ENCODE measurements around the gene EIF2D.
"Not testable (repeated sequence)": the region's sequence is repeated elsewhere in the genome, so short reads cannot be mapped to it uniquely, and the experiment has no call there.

Gene EIF2D

DNA sequence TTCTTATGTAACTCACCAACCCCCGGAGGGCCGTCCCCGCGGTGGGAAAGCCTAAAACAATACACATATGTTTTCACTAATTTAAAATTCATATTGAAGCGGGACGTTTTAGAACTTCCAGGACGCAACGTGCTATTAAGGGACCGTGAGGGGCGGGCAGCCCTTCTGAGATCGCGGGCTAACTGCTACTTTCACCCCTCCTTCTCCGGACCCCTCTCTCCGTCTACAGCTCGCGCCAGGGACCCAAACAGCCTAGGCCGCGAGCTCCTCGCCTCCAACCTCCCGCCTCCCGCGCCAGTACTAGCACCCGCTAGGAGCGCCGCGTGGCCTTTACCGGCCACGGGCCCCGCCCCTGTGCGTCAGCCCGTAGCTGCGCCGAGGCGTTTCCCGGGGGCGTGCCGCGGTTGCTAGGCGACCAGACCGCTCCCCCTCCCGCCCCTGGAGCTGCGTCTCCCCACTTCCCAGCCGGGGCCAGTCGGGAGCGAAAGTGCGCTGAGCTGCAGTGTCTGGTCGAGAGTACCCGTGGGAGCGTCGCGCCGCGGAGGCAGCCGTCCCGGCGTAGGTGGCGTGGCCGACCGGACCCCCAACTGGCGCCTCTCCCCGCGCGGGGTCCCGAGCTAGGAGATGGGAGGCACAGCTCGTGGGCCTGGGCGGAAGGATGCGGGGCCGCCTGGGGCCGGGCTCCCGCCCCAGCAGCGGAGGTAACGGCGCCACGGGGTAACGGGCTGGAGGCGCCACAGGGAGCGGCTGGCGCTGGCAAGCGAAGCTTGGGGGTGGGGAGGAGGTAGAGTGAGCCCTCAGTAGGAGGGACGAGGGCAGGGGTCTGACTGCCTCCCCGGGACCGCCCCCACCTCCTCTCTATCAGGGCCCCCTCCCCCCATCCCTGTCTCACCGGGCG is 23.1 kb upstream of the EIF2D start, which contains the start of gene DYRK3:
TSS of gene DYRK3 (plus strand) at position 457 of the 898 bp plus-strand sequence. CDS start at position 625, 168 bp downstream.
- DNase-seq = peak; percentile 94

DNA sequence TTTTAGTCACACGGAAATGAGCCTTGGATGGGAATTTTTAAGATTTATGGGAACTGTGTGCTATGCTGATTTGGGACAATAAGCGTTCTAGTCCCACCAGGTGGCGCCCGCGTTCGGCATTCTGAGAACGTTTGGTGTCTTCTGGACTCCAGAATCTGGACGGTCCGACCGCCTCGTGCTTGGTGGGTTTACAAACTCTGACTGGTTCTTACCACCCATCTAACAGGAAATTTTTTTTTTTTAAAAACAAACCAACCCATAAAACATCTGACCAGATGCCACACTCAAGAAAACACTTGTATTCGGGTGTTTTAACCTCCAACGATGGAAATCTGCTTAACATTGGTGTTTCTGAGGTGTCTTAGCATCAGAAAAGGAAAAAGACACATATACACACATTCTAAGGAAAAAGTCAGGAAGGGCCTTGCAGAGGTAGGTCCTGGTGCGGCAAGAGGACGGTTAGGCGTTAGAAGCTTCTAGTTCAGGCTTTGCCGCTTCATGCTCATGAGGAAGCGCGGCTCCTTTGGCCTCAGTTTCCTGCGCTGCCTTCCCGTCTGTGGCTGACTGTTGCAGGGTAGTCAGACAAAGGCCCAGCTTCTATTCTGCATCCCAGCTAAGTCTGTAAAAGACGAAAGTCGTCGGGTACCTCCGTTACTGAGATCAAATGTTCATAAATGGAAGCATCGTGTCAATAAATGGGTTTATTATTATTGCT is 22.3 kb upstream of the EIF2D start:
- DNase-seq = peak; percentile 96

DNA sequence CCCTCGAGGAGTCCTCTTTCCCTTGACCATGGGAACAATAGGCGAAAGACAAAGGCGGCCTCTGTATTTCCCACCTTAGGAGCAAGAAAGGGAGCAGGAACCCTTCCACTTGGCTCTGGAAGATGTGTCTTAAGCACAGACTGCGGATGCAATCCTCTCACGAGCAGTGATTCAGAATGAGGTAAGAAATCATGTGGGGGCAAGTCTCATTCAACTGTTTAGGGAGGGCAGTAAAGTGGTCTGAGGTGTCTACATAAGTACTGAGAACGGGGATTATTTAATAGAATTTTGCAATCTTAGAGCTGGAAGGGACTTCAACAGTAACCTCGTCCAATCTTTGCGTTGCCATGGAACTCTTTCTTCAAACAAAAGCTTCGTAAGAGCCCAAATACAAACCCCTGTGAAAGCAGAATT is 21.4 kb upstream of the EIF2D start:
- DNase-seq = peak; percentile 31

DNA sequence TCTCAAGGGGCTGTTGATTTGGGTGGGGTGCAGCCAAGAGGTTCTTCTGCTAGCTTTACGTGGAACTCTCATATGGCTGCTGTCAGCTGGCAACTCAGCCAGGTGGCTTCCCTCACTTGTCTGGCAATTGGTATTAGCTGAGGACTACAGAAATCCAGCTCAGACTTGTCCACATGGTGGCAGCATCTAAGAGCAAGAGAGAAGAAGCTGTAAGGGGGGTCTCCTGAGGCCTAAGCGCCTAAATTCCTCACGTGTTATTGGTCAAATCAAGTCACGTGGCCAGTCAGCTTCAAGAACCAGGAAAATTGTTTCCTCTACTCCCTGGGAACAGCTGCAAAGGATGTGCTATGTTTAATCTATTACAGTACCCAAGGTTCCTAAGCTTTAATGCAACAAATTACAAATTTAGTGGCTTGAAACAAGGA is 18.8 kb upstream of the EIF2D start:
- peak; percentile 78 for DNase-seq

DNA sequence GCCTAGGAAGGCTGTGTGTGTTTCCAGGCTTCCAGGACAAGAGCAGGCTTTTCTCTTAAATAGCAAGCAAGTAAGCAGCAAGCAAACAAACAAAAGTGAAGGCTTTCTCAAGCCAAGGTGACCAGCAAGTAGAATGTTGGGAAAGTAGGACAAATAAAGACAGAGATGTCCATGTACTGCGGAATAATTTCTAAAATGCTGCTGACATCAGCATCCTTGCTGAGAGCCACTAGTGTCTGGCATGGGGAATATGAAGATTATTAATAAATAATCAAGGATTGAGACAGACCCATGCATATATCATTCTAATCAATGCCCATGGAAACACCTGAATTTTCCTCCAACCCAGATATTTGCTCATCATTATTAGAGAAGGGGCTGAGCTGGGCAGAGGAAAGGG is 16.7 kb upstream of the EIF2D start:
- DNase-seq = no peak

DNA sequence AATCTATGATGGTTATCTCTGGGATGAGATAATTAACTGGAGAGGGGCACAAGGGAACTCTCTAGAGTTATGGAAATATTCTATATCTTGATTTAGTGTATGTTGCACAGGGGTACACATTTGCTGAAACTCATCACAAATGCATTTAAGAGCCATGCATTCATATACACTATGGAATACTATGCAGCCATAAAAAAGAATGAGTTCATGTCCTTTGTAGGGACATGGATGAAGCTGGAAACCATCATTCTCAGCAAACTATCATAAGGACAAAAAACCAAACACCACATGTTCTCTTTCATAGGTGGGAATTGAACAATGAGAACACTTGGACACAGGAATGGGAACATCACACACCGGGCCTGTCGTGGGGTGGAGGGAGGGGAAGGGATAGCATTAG is 14.1 kb upstream of the EIF2D start:
- DNase-seq = not testable (repeated sequence)

DNA sequence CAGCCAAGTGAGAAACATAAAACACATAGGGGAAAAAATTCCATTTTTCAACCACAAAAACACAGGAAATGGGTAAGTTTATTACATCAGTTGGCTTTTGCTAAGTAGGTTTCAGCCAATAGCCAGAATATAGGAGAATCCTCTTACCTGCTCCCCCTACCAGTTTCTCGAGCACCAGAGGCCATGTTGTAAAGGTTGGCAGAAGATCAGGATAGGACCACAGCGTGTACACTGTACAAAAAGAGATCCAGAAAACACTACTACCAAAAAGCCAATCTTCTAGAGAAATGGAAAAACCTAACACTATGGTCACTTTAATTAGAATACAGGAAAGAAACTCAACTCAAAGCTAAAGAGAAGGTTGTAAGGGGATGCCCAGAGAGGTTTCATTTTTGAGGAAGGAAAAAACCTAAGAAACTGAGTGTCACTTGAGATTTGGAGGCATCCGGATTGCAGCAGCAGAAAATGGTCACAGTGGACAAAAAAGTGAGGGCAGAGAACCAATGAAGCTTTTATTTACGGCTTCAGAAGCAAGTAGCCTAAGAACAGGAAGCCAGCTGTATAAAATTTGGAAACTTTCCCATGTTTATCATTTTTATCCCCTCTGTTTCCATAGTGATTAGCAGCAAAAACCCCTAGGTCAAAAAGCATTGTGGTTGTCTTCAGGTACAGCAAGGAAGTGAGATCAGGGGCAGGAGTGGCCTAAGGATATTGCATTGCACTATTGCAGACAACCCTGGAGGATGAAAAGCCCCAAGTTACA is 2.9 kb downstream of the EIF2D start:
- no peak for DNase-seq

DNA sequence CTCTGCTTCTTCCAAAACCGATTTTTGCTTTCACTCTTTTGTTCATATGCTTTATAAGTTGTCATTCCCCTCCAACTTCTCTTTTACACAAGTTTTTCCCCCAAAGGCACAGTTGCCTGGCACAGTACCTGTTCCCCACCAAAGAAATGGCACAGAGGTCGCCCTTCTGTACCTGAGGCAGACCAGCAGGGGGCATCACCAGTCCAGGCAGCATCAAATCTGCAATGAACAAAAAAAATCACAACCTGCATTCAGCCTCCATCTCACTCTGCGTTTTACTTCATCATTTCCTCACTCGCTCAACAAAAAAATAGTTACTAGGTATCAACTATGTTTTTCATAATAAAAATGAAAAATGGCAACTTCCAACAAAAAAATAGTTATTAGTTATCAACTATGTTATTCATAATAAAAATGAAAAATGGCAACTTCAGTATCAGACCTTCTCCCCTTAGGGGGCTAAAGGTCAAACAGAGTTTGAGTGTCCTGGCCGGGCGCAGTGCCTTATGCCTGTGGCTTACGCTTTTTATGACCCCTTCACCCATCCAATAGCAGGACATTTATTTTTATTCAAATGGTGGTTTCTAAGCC is 4.1 kb downstream of the EIF2D start:
- peak; percentile 46 for DNase-seq

DNA sequence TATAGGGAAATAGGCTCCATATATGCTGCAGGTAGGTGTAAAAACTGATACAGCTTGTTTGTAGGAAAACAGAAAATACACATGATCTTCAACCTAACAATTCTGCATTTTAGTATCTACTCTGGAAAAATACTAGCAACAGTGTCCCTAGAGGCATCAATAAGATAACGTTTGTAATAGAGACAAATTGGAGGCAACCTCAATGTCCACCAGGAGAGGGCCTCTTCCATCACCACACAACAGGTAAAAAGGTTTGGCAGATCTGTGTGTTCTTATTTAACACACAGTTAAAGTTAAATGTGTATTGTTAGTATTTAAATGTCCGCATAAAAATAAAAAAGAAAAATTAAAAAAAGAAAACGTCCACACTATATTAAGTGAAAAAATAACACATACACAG is 5.4 kb downstream of the EIF2D start:
- peak; percentile 21 for DNase-seq

DNA sequence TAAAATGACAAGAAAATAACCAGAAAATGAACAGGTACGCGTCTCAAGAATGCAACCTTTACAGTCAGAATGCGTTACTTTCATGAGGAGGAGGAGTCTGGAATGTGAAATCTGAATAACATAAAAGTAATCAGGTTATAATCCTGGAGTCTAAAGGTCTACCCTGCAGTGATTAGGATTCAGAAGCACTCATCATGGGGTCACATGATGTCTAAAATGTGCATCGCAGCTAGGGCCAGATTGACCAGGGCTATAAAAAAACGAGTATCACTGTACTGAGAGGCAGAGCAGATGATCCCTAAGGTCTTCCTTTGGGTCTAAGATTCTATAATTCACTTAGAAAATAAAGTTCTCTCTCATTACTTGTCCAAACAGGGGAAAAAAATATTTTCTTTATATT is 7.4 kb downstream of the EIF2D start:
- DNase-seq = no peak

DNA sequence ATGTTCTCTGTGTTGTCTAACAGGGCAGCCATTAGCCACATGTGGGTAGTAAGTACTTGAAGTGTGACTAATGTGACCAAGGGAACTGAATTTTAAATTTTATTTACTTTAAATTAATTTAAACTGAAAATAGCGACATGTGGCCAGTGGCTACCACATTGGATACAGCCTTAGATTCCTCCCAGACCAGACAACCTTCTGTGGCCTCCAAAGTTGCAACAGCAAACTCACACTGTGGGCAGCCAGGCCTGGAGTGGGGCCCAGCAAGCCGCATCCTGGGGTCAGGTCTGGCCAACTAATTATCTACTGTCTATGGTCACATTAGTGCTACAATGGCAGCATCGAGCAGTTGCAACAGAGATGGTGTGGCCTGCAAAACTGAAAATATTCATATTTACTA is 11.7 kb downstream of the EIF2D start:
- no peak for DNase-seq

DNA sequence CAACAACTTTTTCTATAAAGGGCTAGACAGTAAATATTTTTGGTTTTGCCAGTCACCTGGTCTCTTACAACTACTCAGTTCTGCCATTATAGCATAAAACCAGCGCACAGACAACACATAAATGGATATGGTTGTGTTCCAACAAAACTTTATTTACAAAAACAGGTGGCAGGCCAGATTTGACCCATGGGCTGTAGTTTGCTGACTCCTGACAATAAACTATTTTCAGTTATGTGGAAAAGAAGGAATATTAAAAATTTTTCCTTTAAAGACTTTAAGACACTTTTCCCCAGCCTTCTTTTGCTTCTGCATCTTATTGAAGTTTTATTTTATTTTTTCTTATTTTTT is 16.0 kb downstream of the EIF2D start:
- DNase-seq = no peak

DNA sequence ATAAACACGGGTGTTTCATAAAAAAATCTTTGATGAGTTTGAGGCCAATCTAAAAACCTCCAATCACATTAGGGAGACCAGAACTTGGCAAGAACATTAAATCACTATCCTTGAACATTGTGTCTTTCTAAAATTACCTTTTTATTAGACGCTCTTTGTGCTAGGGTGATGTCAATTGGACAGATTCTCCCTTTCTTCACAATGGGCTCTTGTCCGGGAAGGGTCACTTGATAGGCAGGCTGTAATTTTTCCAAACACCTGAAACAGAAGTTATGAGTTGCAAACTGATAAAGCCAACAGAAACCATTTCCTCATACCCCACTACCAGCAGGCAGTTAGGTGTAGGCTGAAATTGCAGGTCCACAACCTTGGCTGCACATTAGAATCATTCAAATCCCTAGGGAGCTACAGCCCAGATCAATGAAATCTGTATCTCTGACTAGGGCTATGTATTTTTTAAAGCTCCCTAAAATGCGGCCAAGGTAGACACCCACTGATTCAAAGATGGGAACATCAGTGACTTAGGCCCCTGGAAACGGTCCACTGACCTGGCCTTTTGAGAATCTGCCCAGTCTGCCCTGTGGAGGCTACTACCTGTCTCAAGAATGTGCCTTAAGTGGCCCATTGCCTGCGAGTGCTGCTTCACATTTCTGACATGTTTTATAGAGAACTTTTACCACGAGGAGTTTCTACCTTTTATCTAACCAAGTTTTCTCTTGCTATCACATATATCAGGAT is 16.5 kb downstream of the EIF2D start:
- no peak for DNase-seq

DNA sequence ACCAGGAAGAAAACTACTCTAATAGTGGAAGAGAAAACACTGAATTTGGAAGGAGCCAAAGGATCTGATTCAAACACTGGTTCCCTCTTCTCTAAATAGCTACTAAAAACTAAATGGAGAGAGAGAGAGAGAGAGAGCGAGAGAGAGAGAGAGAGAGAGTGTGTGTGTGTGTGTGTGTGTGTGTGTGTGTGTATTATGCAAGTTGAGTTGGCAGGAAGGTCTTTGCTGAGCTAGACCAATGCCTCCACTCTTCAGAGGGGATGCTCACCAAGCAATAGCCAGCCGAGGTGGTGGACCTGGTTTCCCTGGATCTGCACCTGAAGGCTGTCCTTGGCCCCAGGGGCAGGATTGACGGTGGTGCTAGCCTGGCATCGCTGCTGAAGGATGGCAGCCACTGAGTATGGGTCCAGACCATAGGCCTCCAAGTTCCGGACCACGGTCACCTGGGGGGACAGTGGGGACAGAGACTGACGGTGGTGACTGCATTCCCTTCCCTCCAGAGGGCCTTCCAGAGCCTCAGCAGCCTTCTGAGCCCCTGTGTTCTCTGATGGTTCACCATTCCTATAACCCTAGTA is 18.8 kb downstream of the EIF2D start:
- DNase-seq = no peak

DNA sequence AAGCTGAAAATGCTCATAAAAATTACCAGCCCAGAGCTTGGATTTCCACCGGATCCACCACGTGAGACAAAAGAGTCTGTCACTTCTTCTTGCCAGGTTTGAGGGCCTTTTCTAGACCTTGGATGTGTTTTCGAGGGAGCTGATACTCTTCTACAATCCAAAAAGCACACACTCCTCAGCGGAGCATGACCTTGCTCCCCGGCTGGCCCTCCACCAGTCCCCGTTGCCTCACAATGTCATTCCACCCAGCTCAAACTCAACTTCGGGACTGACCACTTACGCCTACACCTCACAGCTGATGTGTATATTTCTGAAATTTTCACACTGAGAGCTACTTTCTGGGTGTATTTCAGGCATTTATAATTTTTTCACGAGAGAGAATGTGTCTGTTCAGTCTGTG is 20.6 kb downstream of the EIF2D start:
- DNase-seq = no peak

DNA sequence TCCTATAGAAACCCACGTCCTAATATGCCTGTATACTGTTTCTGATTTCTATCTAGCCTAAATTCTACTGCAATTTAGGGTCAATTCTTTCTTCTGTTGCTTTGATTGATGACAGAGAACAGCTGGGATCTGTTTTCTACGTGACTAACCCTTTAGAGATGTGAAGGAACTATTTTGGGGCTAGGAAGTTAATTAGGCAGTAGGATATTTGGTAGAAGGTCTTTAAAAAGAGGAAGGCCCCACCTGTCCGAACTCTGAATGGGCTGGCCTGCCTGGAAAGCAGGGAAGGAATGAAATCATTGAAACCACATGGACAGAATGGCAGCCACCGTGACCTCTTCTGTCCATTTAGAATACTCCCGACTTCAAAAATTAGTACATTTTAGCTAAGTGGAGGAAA is 21.0 kb downstream of the EIF2D start:
- no peak for DNase-seq

DNA sequence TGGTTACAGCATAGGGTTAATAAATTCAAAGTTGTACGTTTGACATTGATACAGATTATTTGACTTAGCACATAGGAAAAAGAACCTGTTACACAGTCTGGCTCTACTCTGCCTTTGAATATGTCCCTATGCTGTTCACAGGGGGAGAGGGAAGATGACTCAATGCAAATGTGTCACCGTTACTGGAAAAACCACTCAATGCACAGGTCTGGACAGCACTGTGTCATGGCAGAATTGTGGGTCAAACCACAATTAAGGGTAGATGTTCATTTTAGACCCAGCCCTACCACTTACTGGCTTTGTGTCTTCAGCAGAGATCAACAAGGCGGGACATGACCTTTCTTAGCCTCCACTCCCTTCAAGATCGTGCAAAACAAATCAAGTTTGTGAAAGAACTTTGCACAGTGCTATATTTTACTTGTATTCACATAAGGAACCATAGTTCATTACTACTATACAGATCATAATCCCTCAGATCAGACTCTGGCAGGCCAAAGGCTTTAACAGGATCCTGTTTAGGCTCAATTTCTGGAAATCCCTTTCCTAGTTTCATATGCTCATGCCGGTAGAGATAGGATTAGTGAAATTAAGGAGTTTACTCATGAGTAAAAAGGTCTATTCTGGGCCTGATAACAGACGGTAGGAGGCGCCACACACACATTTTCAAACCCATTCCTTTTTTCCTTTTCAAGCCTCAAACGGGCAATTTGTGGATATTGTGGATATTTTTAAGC is 22.1 kb downstream of the EIF2D start:
- DNase-seq = no peak

DNA sequence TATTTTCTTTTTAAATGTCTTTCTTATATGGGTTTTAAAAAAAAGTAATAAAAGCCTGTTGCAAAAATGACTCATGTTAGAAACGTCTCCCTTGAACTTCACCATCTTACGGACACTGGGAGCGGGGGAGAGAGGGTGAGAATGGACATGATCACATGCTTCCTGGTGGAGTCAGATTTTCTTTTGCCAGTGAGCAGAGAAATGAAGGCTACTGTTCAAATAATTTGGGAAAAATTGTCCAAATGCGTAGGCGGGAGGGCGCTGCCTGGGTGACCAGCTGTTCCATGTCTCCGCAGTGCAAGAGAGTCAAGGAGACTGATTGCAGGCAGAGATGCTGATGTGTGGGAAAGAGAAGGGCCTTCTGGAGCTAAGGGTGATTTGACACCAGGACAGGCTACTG is 23.1 kb downstream of the EIF2D start:
- DNase-seq = no peak

DNA sequence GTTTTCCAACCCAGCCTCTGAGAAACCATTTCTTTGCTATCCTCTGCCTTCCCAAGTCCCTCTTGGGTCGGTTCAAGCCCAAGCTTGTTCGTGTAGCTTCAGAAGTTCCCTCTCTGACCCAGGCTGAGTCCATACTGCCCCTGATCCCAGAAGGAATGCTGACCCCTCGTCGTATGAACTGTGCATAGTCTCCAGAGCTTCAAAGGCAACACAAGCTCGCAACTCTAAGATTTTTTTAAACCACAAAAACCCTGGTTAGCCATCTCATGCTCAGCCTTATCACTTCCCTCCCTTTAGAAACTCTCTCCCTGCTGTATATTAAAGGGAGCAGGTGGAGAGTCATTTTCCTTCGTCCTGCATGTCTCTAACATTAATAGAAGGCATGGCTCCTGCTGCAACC is 23.8 kb downstream of the EIF2D start:
- DNase-seq = no peak

DNA sequence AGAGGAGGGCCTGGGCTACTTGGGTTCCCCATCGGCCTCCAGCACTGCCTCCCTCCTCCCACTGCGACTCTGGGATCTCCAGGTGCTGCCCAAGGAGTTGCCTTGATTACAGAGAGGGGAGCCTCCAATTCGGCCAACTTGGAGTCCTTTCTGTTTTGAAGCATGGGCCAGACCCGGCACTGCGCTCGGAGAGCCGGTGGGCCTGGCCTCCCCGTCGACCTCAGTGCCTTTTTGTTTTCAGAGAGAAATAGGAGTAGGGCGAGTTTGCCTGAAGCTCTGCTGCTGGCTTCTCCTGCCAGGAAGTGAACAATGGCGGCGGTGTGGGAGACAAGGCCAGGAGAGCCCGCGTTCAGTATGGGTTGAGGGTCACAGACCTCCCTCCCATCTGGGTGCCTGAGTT is 24.4 kb downstream of the EIF2D start:
- DNase-seq = no peak
